ENCODE measurements around the gene NR5A1.

DNA sequence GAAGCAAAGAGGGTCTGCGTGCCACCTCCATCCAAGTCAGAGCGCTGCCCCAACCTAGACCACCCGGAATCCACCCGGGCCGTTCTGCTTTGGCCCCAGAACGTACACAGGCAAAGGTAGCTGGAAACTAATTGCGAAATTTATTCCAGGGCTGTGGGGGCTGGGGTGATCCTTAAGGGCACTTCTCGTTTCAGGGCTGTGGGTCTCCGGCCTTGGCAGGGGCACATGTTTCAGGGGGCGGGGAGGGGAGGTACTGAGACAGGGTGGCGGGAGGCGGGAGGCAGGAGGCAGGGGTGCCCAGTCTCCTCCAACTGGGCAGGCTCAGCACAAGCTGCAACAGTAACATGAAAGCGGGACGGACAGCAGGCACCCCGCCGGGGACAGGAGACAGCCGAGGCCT is 26.1 kb downstream of the NR5A1 start:
- TF ChIP-seq ZNF274 (IDR thresholded peaks at IDR 0.05; ENCODE audit: low read depth, low read length) (no peak), YY1 (IDR thresholded peaks at IDR 0.05; ENCODE audit: insufficient read depth, insufficient read length) (no peak)

Data from NT2/D1 (cell line).